HEK293 (cell line): ENCODE results near the gene APOL2.

Experiments
- CTCF ChIA-PET: fragments of 350-600 bp; formaldehyde crosslinking; extraction: SDS; loops from one replicate; lab custom pipeline; 2021; ENCODE audit warnings: antibody characterized with exemption; lab: Yijun Ruan, JAX
- POLR2A ChIA-PET: fragments of 300-600 bp; formaldehyde crosslinking; extraction: SDS; loops from one replicate; lab custom pipeline; 2020; ENCODE audit warnings: antibody characterized with exemption, inconsistent platforms; lab: Yijun Ruan, JAX
- H3K27ac ChIP-seq: fragments of 200-500 bp; sonication (Bioruptor generic); 2 replicates; pipeline ENCODE4 v1.5.1; 2014; ENCODE audit warnings: low read depth, low read length, control low read depth, inconsistent platforms; ENCODE audit errors: extremely low read depth
- H3K36me3 ChIP-seq, 2 experiments: fragments of 200-500 bp in 1 of 2; sonication (Bioruptor generic) in 1 of 2; 1 replicate in 1 of 2; 2 replicates in 1 of 2; pipeline ENCODE4 v1.5.1; 2014 to 2017; ENCODE audit warnings: inconsistent platforms in 2 of 2, low read length in 2 of 2; ENCODE audit not compliant: control insufficient read depth in 2 of 2, insufficient read depth in 1 of 2
- H3K4me1 ChIP-seq: fragments of 200-500 bp; sonication (Bioruptor generic); 2 replicates; pipeline ENCODE4 v1.5.1; 2014; ENCODE audit warnings: mild to moderate bottlenecking, low read length, inconsistent platforms; ENCODE audit not compliant: control insufficient read depth, insufficient read depth
- H3K4me3 ChIP-seq: 2 replicates; pipeline ENCODE4 v1.5.1; 2011; ENCODE audit warnings: low read depth, mild to moderate bottlenecking, control low read depth, low read length, moderate library complexity
- H3K9me3 ChIP-seq: fragments of 200-500 bp; sonication (Bioruptor generic); 2 replicates; pipeline ENCODE4 v1.5.1; 2014; ENCODE audit warnings: low read depth, low read length, inconsistent platforms; ENCODE audit not compliant: control insufficient read depth, insufficient read depth
- CTCF ChIP-seq: fragments of 450-650 bp; formaldehyde crosslinking; IDR thresholded peaks from 2 replicates; pipeline ENCODE4 v1.5.1; 2016; ENCODE audit warnings: missing biosample characterization, missing genetic modification characterization
- HOXD13 ChIP-seq: sonication (generic); formaldehyde crosslinking; IDR thresholded peaks from 2 replicates; pipeline ENCODE4 v1.8.0; 2022; ENCODE audit warnings: missing genetic modification reagents, borderline replicate concordance
- KLF7 ChIP-seq: fragments of 450-650 bp; formaldehyde crosslinking; IDR thresholded peaks from 2 replicates; pipeline ENCODE4 v1.5.1; 2016; ENCODE audit warnings: missing biosample characterization, missing genetic modification characterization, borderline replicate concordance
- MEIS1 ChIP-seq: sonication (generic); formaldehyde crosslinking; IDR thresholded peaks from 2 replicates; pipeline ENCODE4 v1.8.1; 2022; ENCODE audit warnings: missing genetic modification reagents, mild to moderate bottlenecking, borderline replicate concordance
- PATZ1 ChIP-seq: fragments of 450-650 bp; formaldehyde crosslinking; IDR thresholded peaks from 2 replicates; pipeline ENCODE4 v1.5.1; 2016; ENCODE audit warnings: missing biosample characterization, missing genetic modification characterization
- REPIN1 ChIP-seq: fragments of 450-650 bp; formaldehyde crosslinking; IDR thresholded peaks from 2 replicates; pipeline ENCODE4 v1.5.1; 2017; ENCODE audit warnings: missing biosample characterization, missing genetic modification characterization, low read depth
- WT1 ChIP-seq: fragments of 450-650 bp; formaldehyde crosslinking; IDR thresholded peaks from 2 replicates; pipeline ENCODE4 v1.5.1; 2016; ENCODE audit warnings: missing biosample characterization, missing genetic modification characterization
- ZBTB1 ChIP-seq: fragments of 450-650 bp; formaldehyde crosslinking; IDR thresholded peaks from 2 replicates; pipeline ENCODE4 v1.5.1; 2016; ENCODE audit warnings: missing biosample characterization, missing genetic modification characterization
- ZNF114 ChIP-seq: fragments of 450-650 bp; formaldehyde crosslinking; IDR thresholded peaks from 2 replicates; pipeline ENCODE4 v1.5.0; 2017; ENCODE audit warnings: missing biosample characterization, missing genetic modification characterization
- ZNF19 ChIP-seq: fragments of 450-650 bp; formaldehyde crosslinking; IDR thresholded peaks from 2 replicates; pipeline ENCODE4; 2016; ENCODE audit warnings: missing biosample characterization, missing genetic modification characterization, low read depth
- ZNF24 ChIP-seq: fragments of 450-650 bp; formaldehyde crosslinking; IDR thresholded peaks from 2 replicates; pipeline ENCODE4 v1.5.1; 2016; ENCODE audit warnings: missing biosample characterization, missing genetic modification characterization
- ZNF266 ChIP-seq: fragments of 450-650 bp; formaldehyde crosslinking; IDR thresholded peaks from 2 replicates; pipeline ENCODE4 v1.5.1; 2016; ENCODE audit warnings: missing biosample characterization, missing genetic modification characterization, low read depth
- ZNF274 ChIP-seq, 2 experiments: fragments of 200-500 bp in 1 of 2; fragments of 450-650 bp in 1 of 2; sonication (Bioruptor generic) in 1 of 2; formaldehyde crosslinking in 1 of 2; IDR thresholded peaks; 2 replicates each; pipeline versions ENCODE4 v1.5.1 to v1.6.1; 2014 to 2016; ENCODE audit warnings: borderline replicate concordance in 1 of 2, inconsistent platforms in 1 of 2, low read length in 1 of 2, missing biosample characterization in 1 of 2, missing genetic modification characterization in 1 of 2
- ZNF426 ChIP-seq: fragments of 450-650 bp; formaldehyde crosslinking; IDR thresholded peaks from 2 replicates; pipeline ENCODE4 v1.5.1; 2017; ENCODE audit warnings: missing biosample characterization, missing genetic modification characterization, mild to moderate bottlenecking, inconsistent platforms, moderate library complexity
- ZNF510 ChIP-seq: fragments of 450-650 bp; formaldehyde crosslinking; IDR thresholded peaks from 2 replicates; pipeline ENCODE4 v1.5.1; 2018; ENCODE audit warnings: mild to moderate bottlenecking, missing genetic modification characterization, missing biosample characterization; ENCODE audit not compliant: insufficient replicate concordance
- ZNF529 ChIP-seq: fragments of 450-650 bp; formaldehyde crosslinking; IDR thresholded peaks from 2 replicates; pipeline ENCODE4 v1.5.1; 2017; ENCODE audit warnings: missing genetic modification characterization, missing biosample characterization; ENCODE audit not compliant: insufficient replicate concordance
- ZNF600 ChIP-seq: fragments of 450-650 bp; formaldehyde crosslinking; IDR thresholded peaks from 2 replicates; pipeline ENCODE4 v1.5.1; 2016; ENCODE audit warnings: missing biosample characterization, missing genetic modification characterization
- ZNF621 ChIP-seq: fragments of 450-650 bp; formaldehyde crosslinking; IDR thresholded peaks from 2 replicates; pipeline ENCODE4 v1.5.1; 2017; ENCODE audit warnings: missing biosample characterization, missing genetic modification characterization
- ZNF624 ChIP-seq: fragments of 450-650 bp; formaldehyde crosslinking; IDR thresholded peaks from 2 replicates; pipeline ENCODE4 v1.5.1; 2017; ENCODE audit warnings: missing biosample characterization, missing genetic modification characterization
- ZNF629 ChIP-seq: fragments of 450-650 bp; formaldehyde crosslinking; IDR thresholded peaks from 2 replicates; pipeline ENCODE4 v1.5.1; 2017; ENCODE audit warnings: missing biosample characterization, missing genetic modification characterization
- ZNF670 ChIP-seq: fragments of 450-650 bp; formaldehyde crosslinking; IDR thresholded peaks from 2 replicates; pipeline ENCODE4 v1.5.1; 2016; ENCODE audit warnings: missing biosample characterization, missing genetic modification characterization, low read depth
- ZNF677 ChIP-seq: fragments of 450-650 bp; IDR thresholded peaks from 2 replicates; pipeline ENCODE4 v1.5.0; 2018; ENCODE audit warnings: missing biosample characterization, mild to moderate bottlenecking, missing genetic modification characterization, moderate library complexity
- ZNF76 ChIP-seq: fragments of 450-650 bp; formaldehyde crosslinking; IDR thresholded peaks from 2 replicates; pipeline ENCODE4; 2016; ENCODE audit warnings: low read depth, missing biosample characterization, missing genetic modification characterization, borderline replicate concordance
- ZNF776 ChIP-seq: fragments of 450-650 bp; formaldehyde crosslinking; IDR thresholded peaks from 2 replicates; pipeline ENCODE4 v1.5.0; 2017; ENCODE audit warnings: missing biosample characterization, missing genetic modification characterization, borderline replicate concordance
- TF ChIP-seq, protein P1 (sequence below): fragments of 450-650 bp; formaldehyde crosslinking; IDR thresholded peaks from 2 replicates; pipeline ENCODE4 v1.5.1; 2017; ENCODE audit warnings: missing biosample characterization, missing genetic modification characterization

APOL2 gene

GRCh38 chr22:36183446-36183845 is 55.9 kb downstream of the APOL2 start:
- H3K4me1 ChIP-seq = no peaks in the 10 kb centered on the region
- H3K4me3 ChIP-seq = no peak overlapping the region
- H3K36me3 ChIP-seq = no peaks in the 10 kb centered on the region
- POLR2A ChIA-PET = no interaction called here
- no peak for TF ChIP-seq ZNF529 (tag by site-specific recombination)
- TF ChIP-seq KLF7 (tag by site-specific recombination) = no peak
- no peak for TF ChIP-seq WT1
- TF ChIP-seq HOXD13 = no peak
- no peak for TF ChIP-seq ZNF670 (tag by site-specific recombination)
- no peak for TF ChIP-seq ZBTB1 (tag by site-specific recombination)
- TF ChIP-seq ZNF510 = no peak
- no peak for TF ChIP-seq ZNF624 (tag by site-specific recombination)
- no peak for TF ChIP-seq ZNF621
- TF ChIP-seq, all 188 proteins: peak for 0
- H3K27ac ChIP-seq = no peak overlapping the region
- no peaks in the 10 kb centered on the region for H3K9me3 ChIP-seq
- CTCF ChIA-PET = interaction anchor here (0.6 to 8.0 kb wide), 5 partner anchors 9 to 133 kb away, joined by 3 to 63 read pairs (median 5); no protein-coding TSS in a partner anchor

DNA sequence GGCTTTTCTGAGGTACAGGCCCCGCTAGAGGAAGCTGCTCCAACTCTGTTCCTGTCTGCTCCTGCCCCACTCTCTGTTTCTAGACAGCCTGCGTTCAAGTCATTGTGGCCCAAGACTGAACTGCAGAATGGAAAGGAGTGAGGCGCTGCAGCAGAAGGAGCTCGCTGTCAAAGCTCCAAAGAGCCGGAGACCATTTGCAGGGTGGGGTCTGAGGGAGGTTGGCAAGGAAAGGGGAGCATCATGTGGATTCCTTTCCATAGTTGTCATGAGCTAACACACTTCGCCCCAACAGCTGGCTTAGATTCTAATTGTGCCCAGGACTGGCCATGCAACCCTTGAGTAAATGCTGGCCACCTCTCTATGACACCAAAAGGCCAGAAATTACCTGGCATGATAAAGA is 56.5 kb downstream of the APOL2 start:
- POLR2A ChIA-PET = no interaction called here
- Histone ChIP-seq H3K36me3 (no peaks in the 10 kb centered on the region), H3K4me3 (no peak overlapping the region), H3K9me3 (no peaks in the 10 kb centered on the region), H3K27ac (no peak overlapping the region), H3K4me1 (no peaks in the 10 kb centered on the region)
- CTCF ChIA-PET = interaction anchor here (0.6 to 8.0 kb wide), 7 partner anchors 9 to 132 kb away, joined by 3 to 63 read pairs (median 4); no protein-coding TSS in a partner anchor
- TF ChIP-seq ZNF76 (tag by site-specific recombination) = no peak
- no peak for TF ChIP-seq ZNF266
- TF ChIP-seq ZNF114 (tag by site-specific recombination) = no peak
- TF ChIP-seq, protein P1, sequence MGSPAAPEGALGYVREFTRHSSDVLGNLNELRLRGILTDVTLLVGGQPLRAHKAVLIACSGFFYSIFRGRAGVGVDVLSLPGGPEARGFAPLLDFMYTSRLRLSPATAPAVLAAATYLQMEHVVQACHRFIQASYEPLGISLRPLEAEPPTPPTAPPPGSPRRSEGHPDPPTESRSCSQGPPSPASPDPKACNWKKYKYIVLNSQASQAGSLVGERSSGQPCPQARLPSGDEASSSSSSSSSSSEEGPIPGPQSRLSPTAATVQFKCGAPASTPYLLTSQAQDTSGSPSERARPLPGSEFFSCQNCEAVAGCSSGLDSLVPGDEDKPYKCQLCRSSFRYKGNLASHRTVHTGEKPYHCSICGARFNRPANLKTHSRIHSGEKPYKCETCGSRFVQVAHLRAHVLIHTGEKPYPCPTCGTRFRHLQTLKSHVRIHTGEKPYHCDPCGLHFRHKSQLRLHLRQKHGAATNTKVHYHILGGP (tag by site-specific recombination) = no peak
- no peak for TF ChIP-seq ZNF629 (tag by site-specific recombination)
- TF ChIP-seq ZNF426 (tag by site-specific recombination) = no peak
- no peak for TF ChIP-seq ZNF600 (tag by site-specific recombination)
- no peak for TF ChIP-seq MEIS1 (CRISPR knock-in tag)
- no peak for TF ChIP-seq ZNF19
- TF ChIP-seq REPIN1 (tag by site-specific recombination) = no peak
- no peak for TF ChIP-seq ZNF274 (IDR thresholded peaks at IDR 0.05; ENCODE audit: low read length)
- TF ChIP-seq ZNF274 (tag by site-specific recombination; IDR thresholded peaks at IDR 0.05; ENCODE audit: borderline replicate concordance) = no peak
- no peak for TF ChIP-seq ZNF776
- no peak for TF ChIP-seq ZNF24
- TF ChIP-seq PATZ1 (tag by site-specific recombination) = no peak
- TF ChIP-seq CTCF (tag by site-specific recombination) = no peak
- TF ChIP-seq ZNF677 = no peak
